Measurements from ENCODE around the gene LGI4. TPM values are rescaled to one million over a fixed set of nuclear protein-coding genes. Genes with fewer than 3 reads are reported as not detected.

Gene LGI4
- total and polyA plus RNA-seq, 2 experiments from 2014 or later, result 3.4 to 4.3 TPM

GRCh38 chr19:35089554-35089953 lies 45.3 kb downstream of the LGI4 start (continued):
- TF ChIP-seq ZNF462 (CRISPR knock-in tag; IDR thresholded peaks at IDR 0.05) (no peak), POLR2AphosphoS5 (IDR thresholded peaks at IDR 0.05; ENCODE audit: low read depth) (no peak), NANOG (IDR thresholded peaks at IDR 0.05; ENCODE audit: borderline replicate concordance) (no peak), STAT1 (IDR thresholded peaks at IDR 0.05; ENCODE audit: unreplicated experiment) (no peak), REST (IDR thresholded peaks at IDR 0.05; ENCODE audit: unreplicated experiment) (no peak), ZNF114 (CRISPR knock-in tag; IDR thresholded peaks at IDR 0.05) (no peak), JUNB (IDR thresholded peaks at IDR 0.05; ENCODE audit: unreplicated experiment) (no peak)

All from GM23338 (cell line).